Stimulated activated CD8-positive, alpha-beta memory T cell treated with anti-CD3 and anti-CD28 coated beads, Interleukin-2, amount 100 ng/mL, for 48 hours (primary cell): ENCODE results near the gene VPREB1.
"Not testable (repeated sequence)": the region's sequence is repeated elsewhere in the genome, so short reads cannot be mapped to it uniquely, and the experiment has no call there.

ENCODE experiments used
- DNase-seq, 2 donors: peaks; one replicate each; pipeline ENCODE4 v3.0.0-alpha.2; 2020; ENCODE audit warnings: low read depth in 2 of 2

The VPREB1 gene

GRCh38 chr22:22244316-22245250, at the start of gene VPREB1:
VPREB1 (plus strand) TSS chr22:22244786; CDS start chr22:22244814, 28 bp downstream.
- DNase-seq = no peak

- DNase-seq = no peak
Measured at GRCh38 chr22:22194931-22195264, 49.7 kb upstream of the VPREB1 start.

- peak; percentile 69 to 77 for DNase-seq
Measured at GRCh38 chr22:22195265-22196017, 49.1 kb upstream of the VPREB1 start.

GRCh38 chr22:22196018-22196533, 48.5 kb upstream of the VPREB1 start:
- DNase-seq = no peak

- DNase-seq = no peak
Measured at GRCh38 chr22:22196833-22197477, 47.6 kb upstream of the VPREB1 start.

- DNase-seq = no peak
Measured at GRCh38 chr22:22197993-22198402, 46.6 kb upstream of the VPREB1 start.

- DNase-seq = no peak
Measured at GRCh38 chr22:22198751-22199150, 45.8 kb upstream of the VPREB1 start.

GRCh38 chr22:22199634-22200033, 45.0 kb upstream of the VPREB1 start:
- no peak for DNase-seq

GRCh38 chr22:22200569-22201184, 43.9 kb upstream of the VPREB1 start:
- no peak for DNase-seq

GRCh38 chr22:22201185-22201929, 43.2 kb upstream of the VPREB1 start:
- DNase-seq = peak in 1 of 2 donors; percentile 32

- DNase-seq = no peak
Measured at GRCh38 chr22:22201930-22202343, 42.6 kb upstream of the VPREB1 start.

GRCh38 chr22:22203048-22203971, 41.3 kb upstream of the VPREB1 start:
- no peak for DNase-seq

GRCh38 chr22:22207845-22208564, 36.6 kb upstream of the VPREB1 start:
- peak; percentile 81 to 85 for DNase-seq

GRCh38 chr22:22208652-22209051, 35.9 kb upstream of the VPREB1 start:
- no peak for DNase-seq

- not testable (repeated sequence) for DNase-seq
Measured at GRCh38 chr22:22209080-22209640, 35.4 kb upstream of the VPREB1 start.

- DNase-seq = peak; percentile 37 to 61
Measured at GRCh38 chr22:22210375-22210774, 34.2 kb upstream of the VPREB1 start.

- no peak for DNase-seq
Measured at GRCh38 chr22:22210889-22211833, 33.4 kb upstream of the VPREB1 start.

GRCh38 chr22:22213231-22213630, 31.4 kb upstream of the VPREB1 start:
- no peak for DNase-seq
